NCI-H510A (cell line): ENCODE data around the gene WDR45B.

Source experiments
- DNase-seq: peaks from one replicate; lab custom pipeline; 2025; lab: John Stamatoyannopoulos, UW

Gene WDR45B

DNA sequence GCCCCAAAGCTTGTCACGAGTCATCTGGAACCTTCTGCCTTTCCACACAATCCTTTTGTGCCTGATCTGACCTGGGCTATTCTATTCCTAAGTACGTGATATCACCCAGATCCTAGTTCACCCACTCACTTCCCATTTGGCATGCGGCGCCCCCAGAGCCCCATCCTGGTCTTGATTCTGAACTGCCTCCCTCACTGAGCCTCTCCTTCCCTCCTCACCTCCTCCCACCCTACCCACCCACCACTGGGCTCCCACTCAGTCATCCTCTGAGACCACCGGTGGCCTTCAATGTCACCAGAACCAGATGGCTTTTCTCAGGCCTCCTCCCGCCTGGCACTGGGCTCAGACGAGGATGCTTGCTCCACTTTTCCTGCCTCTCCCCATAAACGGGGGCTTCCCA is 18.5 kb downstream of the WDR45B start:
- DNase-seq, result no peak

DNA sequence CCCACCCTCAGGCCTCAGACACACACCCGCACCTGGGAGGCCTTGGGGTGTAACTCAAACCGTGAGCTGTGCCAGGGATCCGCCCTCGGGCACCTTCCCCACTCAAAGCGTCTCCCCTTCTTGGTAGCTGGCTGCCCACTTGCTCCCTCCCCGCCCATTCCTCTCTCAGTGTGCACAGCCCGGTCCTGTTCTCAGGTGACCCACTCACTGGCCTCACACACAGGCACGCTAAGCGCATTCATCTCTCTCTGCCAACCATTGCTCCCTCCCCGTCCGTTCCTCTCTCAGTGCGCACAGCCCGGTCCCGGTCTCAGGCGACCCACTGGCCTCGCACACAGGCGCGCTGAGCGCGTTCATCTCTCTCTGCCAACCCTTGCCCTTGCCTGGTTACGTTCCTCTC is 20.8 kb downstream of the WDR45B start:
- DNase-seq, result no peak

DNA sequence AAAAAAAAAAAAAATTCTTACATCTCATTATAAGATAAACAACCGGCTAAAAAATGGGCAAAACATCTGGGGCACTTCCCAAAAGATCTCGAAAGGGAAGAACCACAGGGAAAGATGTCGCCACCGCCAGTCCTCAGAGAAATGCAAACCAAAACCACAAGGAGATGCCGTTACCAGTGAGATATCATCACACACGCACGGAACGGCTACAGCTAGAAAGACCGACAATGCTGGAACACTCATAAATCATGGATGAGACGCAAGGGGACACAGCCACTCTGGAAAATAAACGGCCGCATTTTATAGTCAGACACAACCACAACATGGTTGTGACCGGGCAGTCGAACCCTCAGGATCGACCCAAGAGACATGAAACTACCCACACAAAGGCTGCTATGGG is 24.5 kb downstream of the WDR45B start:
- DNase-seq, result no peak

DNA sequence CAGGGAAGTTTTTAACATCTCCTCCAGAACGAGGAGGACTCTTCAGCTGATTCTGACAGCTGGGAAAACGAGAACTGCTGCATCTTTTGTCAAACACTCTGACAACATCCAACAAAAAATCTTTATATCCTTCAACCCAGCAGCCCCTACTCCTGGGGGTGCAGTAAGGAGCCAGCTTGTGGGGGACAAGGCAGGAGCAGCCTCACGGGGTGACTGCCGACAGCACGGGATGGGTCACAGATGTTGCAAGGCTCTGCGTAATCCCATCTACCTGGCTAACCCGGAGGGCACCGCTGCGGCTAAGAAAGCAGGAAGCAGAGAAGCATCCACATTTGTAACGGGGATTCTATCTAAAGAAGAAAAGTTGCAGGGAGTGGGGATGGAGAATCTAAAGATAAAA is 28.6 kb downstream of the WDR45B start:
- no peak for DNase-seq

DNA sequence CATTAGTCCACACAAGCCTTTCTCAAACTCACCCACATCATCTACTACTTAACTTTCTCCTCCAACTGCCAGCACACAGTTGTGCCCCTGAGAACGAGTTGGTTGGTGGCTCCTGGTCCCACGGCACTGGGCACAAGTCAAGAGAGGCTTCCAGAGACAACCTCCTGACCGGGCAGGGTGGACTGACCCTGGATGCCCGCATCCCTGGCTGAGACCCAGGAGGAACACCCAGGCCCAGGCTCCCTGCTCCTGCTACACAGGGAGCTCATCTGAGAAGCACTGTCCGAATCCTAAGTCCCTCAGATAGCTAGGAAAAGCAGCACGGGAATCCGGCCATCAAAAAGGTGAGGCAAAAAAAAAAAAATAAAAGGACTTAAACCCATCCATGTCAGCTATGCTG is 29.0 kb downstream of the WDR45B start:
- no peak for DNase-seq

DNA sequence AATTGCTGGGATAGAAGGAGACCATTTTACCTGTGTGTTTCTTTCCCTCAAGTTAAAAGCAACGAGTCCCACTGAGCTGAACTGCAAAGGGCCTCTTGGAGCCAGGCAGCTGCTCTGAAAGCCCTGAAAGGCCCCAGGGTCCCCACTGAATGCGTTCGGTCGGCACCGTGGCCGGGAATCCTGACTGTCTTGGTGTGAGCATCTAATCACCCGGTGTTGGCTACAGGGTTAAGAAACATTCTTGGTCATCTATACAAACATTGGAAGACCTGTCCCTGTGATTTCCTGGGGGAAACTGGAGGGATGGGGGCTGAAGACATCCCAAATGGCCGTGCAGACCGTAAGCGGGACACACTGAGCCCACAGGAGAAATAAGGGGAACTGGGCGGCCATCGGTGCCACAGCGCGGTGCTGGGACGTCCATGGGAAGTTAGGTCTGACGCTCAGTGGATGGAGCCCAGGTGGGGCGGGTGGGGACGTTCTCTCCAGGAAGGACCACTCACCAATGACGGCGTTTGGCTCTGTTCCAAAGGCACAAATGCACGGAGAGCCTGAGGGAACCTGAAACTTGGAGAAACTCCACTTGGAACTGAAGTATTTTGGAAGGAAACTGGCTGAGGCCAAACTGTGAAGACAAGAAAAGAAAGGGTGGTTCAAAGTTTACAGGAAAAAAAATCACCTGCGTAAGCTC is 32.1 kb downstream of the WDR45B start:
- no peak for DNase-seq

DNA sequence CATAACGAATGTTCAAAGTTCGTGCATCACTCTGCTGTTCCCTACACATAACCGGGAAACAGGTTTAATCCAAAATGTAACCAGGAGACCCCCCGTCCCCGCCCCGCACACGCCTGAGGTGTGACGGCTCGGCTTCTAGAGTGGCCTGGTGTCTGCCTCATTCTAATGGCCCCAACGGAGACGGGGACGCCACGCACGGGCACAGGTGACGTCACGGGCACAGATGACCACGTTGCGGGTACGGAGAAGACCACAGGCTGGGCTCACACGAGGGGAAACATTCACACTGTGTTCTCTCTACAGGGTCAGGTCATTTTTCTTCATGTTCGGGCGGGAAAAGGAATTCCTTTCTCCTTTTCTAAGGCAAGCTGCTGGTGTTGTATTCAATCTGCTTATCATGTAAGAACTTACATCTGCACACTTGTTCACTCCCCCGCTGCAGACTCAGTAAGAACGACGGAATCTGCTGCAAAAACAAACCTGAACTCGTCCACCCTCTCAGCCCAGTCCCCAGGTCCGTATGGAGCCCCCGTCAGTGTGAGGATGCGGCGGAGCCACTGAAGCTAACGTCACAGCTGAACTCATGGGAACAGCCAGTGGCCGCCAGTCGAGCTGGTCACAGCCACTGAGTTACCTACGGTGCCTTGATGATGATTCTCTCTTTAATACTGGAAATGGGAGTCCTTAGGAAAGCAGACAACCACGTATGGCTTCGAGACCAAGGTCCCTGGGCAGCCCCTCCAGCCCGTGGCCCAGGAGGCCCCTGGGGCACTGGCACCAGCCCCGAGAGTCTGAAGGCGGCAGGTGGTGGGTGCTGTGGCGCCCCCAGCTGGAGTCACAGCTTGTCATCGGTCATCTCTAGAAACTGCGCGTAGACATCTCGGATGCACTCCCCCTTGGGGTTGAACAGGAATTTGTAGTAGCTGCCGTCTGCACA is 32.9 kb downstream of the WDR45B start:
- DNase-seq, result no peak

DNA sequence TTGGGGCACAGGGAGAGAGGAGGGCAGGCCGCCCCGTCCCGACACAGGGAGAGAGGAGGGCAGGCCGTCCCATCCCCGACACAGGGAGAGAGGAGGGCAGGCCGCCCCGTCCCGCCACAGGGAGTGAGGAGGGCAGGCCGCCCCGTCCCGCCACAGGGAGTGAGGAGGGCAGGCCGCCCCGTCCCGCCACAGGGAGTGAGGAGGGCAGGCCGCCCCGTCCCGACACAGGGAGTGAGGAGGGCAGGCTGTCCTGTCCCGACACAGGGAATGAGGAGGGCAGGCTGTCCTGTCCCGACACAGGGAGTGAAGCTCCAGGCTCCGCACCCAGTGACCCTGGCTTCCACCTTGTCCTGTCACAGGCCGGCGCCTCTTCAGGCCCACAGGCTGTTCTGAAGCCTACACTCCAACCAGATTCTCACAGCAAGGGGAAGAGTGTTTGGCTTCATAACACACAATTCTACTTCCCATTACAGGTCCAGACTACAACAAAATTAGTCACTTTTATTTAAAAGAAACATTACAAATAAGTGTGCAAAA is 34.1 kb downstream of the WDR45B start:
- no peak for DNase-seq

DNA sequence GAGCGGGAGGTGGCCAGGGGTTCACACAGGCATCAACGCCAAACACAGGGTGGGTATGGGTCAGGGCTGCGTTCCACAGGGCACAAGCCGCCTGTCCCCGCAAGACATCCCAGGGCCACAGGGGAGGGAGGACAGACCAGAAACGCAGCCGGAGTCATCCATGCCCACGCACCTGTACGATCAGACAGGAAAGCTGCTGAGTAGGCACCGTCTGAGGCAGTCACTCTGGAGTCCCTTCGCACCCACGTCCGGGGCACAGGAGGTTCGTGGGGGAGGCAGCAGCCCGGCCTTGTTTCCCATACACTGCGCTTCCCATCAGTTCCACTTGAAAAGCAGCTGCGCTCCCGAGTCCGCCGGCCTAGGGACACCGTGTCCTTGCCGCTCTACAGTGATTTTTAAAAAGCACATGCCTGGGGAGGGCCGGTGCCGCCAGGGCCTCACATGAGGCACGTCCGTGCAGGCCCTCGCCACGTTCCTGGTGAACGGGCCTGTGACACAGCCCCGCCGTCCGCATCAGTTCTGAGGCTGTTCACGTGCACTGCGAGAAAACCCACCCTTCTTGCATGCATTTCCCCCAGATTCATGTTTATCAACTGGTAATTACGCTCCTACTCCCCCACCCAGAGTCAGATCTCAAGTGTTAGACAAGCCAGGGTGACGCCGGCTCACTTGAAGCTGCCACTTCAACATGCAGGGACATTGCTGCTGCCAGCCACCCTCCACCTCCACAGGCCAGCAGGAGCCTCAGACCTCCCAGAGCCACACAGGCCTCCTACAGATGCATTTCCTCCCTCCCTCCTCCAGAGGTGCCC is 34.8 kb downstream of the WDR45B start:
- DNase-seq, result peak; percentile 90

DNA sequence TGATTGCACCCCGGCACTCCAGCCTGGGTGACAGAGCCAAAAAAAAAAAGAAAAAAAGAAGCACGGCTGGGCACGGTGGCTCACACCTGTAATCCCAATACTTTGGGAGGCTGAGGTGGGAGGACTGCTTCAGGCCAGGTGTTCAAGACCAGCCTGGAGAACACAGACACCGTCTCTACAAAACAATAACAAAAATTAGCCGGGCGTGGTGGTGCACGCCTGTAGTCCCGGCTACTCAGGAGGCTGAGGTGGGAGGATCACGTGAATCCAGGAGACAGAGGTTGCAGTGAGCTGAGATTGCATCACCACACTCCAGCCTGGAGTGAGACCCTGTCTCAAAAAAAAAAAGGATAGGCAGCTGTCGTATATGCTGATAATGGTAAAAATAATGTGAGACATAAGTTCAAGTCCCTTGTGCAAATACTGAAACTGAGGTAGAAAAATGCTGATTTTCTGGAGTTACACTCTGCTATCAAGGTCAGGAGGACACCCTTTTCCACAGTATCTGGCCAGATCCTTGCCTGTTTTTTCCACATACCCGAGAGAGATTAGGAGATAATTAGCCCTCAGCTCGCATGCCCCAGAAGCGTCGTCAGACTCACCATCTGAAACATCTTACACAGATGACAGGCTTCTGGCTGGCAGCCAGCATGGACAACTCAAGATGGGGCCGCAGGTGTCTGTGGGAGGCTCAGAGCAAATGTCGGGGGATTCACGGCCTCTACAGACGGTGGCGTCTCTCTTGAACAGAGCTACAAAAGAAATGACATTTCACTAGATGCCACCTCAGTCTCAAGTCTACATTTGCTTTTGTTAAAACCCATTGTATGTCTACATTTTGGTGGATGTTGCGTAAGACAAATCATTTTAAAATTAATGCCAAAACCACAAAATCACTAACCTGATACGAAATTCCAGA is 36.8 kb downstream of the WDR45B start:
- DNase-seq, result peak; percentile 56

DNA sequence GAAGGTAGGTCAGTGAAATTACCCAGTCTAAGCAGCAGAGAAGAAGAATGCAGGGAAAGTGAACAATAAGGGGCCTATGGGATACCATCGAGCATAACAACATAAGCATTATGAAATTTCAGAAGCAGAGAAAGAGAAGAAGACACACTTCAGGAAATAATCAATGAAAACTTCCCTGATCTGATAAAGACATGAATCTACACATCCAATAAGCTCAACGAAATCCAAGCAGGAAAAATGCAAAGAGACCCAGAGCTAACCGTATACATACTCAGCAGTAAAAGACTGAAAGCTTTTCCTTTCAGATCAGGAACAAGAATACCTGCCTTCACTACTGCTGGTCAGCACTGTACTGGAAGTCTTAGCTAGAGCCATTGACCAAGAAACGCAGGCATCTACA is 38.6 kb downstream of the WDR45B start:
- no peak for DNase-seq

DNA sequence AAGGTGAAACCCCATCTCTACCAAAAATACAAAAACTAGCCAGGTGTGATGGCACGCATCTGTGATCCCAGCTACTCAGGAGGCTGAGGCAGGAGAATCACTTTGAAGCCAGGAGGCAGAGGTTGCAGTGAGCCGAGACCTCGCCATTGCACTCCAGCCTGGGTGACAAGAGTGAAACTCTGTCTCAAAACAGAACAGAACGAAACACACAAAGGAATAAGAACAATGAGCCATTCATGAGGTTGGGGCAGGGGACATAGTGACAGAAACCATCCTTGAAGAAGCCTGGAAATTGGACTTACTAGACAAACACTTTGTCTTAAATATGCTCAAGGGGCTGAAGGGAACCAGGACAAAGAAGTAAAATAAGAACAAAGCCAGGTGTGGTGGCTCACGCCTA is 39.4 kb downstream of the WDR45B start:
- no peak for DNase-seq

DNA sequence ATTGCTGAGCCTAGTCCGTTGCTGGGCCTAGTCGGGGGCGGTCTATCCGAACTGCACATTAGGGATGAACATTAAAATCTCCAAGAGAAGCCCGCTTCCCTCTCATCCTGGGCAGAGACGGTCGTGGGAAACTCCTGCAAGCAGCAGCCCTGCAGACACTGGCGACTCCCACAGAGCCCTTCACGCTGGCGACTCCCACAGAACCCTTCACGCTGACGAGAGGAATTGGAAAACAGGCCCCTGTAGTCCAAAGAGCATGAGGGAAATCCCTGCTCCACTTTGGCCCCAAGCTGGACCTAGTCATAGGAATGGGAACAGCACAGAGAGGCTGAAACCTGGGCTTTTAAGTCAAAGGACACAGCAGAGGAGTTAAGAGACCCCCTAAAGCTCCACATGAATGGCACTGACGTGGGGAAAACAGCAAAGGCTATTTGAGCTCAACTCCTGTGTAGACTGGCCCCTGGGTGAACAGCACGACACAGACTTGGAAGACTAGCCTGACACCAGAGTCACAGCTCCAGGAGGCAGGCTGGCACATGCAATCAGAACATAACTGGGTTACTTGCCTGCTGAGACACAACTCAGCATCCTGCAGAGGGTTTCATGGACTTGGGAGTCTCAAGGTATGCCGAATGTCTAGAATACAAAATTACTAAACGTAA is 42.2 kb downstream of the WDR45B start:
- no peak for DNase-seq

DNA sequence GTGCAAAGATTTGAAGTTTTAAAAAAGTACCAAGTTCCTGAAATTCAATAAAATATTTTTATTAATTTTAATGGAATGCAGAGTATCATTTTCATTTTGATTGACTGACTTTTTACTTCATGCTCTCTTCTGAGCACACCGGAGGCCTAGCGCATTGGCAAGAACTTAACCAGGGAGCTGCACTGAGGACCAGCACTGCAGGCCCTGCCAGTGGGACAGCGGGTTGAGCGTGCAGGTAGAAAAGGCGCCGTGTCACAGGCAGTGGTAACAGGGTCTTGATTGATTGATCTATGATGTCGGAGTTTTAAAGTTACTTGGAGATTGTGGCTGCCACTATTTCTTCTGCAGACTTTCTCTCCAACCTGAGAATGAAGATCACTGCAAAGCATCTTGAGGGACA is 43.7 kb downstream of the WDR45B start:
- DNase-seq, result no peak

DNA sequence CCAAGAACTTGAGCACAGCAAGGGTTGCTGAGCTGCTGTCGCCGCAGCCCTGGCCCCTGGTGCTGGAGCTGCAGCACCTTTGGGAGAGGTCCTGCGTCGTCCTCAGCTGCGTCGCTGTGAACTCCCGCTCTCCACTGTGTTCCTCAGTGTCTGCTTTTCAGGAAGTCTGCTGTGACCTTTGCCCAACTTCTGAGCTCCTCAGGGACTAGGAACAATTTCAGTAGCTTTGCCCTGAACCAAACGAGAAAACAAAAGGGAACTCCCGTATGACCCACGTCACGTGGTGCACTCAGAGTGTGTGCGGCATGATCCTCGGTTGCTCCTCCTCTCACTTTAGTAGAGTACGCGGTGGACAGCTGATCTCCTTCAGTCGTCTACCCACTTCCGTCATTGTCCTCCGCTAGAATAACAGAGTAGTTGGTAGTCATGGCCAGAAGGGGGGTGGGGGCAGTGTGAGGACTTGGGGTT is 44.2 kb downstream of the WDR45B start:
- peak; percentile 69 for DNase-seq

DNA sequence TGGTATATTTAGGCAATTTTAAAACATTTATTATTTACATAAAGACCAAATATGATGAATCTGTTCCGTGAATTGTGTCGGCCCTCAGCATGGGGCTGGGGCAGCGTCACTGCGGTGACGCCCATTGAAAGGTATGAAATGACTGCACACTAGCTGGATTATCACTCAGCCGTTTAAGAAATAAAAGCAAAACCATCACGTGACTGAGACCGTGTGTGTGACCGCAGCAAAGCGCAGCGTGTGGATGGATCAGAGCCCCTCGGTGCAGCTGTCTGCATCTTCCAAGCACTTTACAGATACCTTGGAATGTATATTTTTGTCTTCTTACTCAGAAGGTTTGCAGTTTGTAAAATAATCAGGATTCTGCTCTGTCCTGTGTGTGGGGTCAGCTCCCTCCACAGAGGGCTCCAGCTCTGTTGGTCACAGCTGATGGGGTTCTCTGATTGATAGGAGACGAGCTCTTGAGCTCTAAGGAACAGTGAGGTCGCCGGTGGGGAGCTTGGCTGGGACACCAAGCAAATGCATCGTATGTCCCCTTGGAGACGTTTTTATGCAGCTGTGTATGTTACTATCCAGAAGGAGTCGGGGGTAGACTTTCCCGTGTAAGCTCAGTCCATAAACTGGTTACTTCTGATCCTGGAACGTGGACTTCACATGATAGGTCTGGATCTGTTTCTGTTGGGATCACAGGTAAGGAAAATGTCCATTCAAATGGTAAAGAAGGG is 45.1 kb downstream of the WDR45B start:
- no peak for DNase-seq

DNA sequence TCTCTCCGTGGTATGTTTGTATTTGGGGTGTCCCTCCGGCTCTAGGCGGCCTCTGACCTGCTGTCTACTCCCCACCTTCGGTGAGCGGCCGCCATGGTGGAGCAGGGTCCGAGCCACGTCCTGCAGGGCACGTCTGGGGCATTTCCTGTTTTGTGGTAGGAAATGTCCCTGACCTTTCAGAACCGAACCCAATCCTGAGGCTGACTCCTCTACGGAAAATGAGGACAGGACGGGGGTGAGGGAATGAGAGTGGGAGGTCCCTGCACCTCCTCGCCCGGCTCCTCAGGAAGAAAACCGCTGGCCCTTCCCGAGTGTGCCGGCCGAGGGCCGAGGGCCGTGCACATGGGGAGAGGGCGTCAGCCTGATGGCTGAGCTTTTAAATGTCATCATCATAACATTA is 45.8 kb downstream of the WDR45B start:
- DNase-seq, result no peak

DNA sequence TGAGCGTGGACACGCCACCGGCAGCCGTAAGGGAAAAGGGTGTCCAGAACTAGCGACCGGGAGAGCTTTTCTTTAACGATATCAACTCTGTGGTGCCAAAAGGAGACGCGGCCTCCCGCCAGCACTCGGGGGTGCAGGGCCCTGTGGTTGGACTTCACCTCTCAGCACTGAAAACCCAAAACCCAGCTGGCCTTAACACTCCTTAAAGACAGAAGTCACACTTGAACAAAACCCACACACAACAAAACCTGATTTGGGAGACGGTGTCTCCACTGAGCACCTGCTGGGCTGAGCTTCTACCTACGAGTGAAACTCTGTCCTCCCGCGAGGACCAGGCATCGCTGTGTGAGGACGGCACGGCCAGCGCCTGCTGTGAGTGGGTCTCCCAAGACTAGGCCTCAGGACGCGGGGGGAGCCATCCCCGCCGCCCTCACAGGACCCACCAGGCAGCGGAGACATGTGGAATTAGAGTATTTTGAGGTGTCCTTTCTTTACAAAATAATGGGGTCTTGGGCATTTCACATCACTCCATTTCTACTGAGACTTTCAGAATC is 46.7 kb downstream of the WDR45B start:
- DNase-seq, result no peak

DNA sequence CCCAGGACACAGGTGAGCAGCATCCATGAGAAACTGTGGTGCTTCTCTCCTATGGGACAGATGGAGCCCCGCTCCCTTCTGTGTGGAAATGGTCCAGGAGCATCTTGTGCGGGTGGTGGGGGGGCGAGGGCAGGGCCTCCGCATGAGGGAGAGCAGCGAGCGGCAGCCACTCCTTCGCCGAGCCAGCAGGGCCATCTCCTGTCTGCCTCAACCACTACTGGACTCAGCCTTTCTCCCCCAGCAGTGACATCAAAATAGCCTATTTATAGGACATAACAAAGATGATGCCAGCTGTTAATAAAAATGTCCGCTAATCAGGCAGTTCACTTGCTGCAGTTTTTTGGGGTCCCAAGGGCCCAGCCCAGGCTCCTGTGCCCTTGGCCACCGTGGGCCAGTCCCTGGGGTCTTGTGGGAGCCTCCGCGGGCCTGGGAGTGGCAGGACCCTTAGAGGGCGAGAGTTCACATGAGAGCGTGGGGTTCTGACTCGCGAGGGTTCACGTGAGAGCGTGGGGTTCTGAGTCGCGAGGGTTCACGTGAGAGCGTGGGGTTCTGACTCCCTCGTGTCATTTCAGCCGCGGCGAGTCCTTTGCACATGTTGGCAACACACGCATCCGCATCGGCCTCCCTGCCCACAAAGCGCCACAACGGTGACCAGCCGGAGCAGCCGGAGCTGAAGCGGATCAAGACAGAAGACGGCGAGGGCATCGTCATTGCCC is 47.4 kb downstream of the WDR45B start:
- DNase-seq, result no peak
